Astrocyte of the spinal cord (primary cell): Measurements from ENCODE around the gene SELENOS.

Experiments used
- DNase-seq: peaks from one replicate; pipeline ENCODE4 v3.0.0; 2011; ENCODE audit warnings: low read depth, low spot score
- H3K4me3 ChIP-seq: 2 replicates; pipeline ENCODE4 v1.5.1; 2011; ENCODE audit warnings: low read depth, mild to moderate bottlenecking, low read length, moderate library complexity
- CTCF ChIP-seq: IDR thresholded peaks from 2 replicates; pipeline ENCODE4 v1.5.1; 2012; ENCODE audit warnings: low read depth, mild to moderate bottlenecking, low read length, inconsistent platforms
- in situ Hi-C: cut with HindIII; loops from 2 replicates; pipeline ENCODE4 v1.10.0; 2017; ENCODE audit warnings: low sequenced_read_pairs

The SELENOS gene

DNA sequence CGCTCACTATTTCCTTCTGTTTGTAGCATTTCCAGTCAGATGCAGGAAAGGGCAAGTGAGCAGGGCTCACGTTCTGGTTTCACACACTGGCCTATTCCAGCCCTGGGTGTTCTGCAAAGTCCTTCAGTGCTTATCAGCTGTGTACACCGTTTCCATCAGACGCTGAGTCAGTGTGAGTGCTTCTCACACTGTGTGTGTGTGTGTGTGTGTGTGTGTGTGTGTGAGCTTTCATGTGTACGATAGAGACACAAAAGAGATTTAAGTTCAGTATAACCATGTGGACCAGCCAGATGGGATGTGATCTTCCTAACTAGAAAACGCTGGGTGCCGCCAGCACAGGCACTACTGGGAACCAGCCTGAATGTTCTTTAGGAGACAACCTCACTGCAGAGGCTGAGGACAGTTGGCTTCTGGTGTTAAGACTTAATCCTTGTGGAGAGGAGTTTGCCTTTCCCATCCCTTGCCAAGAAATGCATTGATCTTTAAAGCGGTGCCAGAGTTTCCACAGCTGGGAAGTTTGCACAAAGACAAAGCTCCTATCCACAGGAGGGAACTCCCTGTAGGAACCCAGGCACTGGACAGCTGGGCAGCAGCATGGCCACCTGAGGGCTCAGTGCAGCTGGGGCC lies 21.6 kb downstream of the SELENOS start:
- H3K4me3 ChIP-seq: no peak overlapping the region
- no peak for TF ChIP-seq CTCF
- in situ Hi-C loops: loop anchor here (10.0 kb wide), 1 partner anchor 131 kb away; no protein-coding TSS in a partner anchor
- DNase-seq: peak; percentile 76

DNA sequence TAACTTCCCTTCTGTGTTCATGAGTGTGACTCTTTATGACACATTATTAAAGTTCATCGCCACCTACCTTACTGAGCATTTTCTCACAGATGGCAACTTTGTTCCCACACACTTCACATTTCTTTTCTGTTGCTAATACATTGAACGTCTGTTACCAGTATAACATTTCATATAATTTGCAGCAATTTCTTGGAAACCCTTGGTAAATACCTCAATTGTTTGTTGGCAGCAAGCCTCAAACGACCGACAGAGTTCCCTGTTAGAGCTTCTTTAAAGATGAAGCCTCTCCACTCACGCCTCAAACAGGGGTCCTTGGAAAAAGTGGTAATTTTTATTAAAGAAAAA lies 22.3 kb downstream of the SELENOS start:
- in situ Hi-C loops: loop anchor here (10.0 kb wide), 1 partner anchor 130 kb away; no protein-coding TSS in a partner anchor
- no peak overlapping the region for H3K4me3 ChIP-seq
- no peak for TF ChIP-seq CTCF
- no peak for DNase-seq

DNA sequence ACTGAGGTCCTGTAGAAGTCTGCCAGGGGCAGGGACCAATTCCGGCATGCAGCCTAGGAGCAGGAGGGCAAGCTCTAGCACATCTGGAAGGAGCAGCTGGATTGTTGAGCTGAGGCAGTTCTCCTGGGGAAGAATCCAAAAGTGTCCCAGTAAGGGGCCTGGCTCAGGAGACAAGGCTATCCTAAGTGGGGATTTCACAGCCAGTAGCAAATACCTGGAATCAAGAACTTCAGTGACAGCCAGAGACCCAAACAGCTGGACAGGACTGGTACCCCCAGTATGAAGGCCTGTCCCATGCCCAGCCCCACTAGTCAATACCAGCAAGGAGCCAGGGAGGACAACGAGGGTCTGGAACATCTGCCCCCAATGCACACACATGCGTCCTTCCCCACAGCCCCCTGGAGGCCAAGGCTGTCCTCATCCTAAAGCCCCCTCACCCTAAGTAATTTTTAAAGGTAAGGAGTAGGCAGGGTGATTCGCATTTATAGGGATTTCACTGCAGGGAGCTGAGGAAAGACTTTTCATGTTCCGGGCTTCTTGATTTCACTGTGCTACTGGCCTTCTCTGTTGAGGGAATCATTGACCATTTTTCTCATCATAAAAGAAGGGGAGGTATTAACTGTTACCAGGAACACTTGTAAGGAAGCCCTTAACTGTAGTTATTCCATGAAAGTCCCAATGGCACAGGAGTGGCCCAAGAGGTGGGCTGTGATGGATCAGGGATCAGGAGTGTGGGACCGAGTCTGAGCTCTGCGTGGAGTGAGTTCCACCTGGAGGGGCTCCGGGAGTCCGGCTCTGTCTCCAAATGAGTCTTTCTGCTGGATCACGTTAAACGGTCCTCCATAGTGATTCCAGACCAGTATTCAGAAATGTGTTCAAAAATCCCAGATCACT lies 22.9 kb downstream of the SELENOS start:
- no peak for TF ChIP-seq CTCF
- no peak overlapping the region for H3K4me3 ChIP-seq
- in situ Hi-C loops: loop anchor here (10.0 kb wide), 1 partner anchor 130 kb away; no protein-coding TSS in a partner anchor
- no peak for DNase-seq

DNA sequence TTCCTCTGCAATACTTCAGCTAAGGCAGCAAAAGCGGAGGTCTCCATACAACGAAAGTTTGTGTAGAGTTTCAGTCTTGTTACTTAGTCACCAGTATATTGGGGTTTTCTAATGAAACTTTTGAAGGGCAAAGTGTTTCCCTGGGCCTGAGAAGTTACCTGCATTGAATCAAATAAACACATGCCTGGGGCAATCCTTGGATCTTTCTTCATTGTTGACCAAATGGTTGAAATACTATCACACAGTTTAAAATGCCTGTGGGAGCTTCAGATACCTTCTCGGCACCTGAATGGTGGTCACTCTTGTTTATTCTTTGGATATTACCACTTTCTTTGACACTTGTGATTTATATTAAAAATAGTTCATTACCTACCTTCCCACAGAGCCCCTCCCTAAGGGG lies 24.4 kb downstream of the SELENOS start:
- H3K4me3 ChIP-seq: peak overlapping the region; percentile 71
- no peak for DNase-seq
- in situ Hi-C loops: loop anchor here (10.0 kb wide), 1 partner anchor 128 kb away; no protein-coding TSS in a partner anchor
- TF ChIP-seq CTCF: no peak

GRCh38 chr15:101251830-101252820 lies 25.2 kb downstream of the SELENOS start, which contains the start of gene CHSY1:
Gene CHSY1, minus strand, starts transcription at chr15:101252048. Its CDS starts 592 bp downstream, at chr15:101251456.
- in situ Hi-C loops: loop anchor here (10.0 kb wide), 1 partner anchor 127 kb away; no protein-coding TSS in a partner anchor
- TF ChIP-seq CTCF: no peak
- DNase-seq: peak; percentile 97
- H3K4me3 ChIP-seq: peak within 1 kb of the TSS; percentile 71
